Lung (tissue), 12 donors: ENCODE results near the gene STK16. TPM values are rescaled to one million over a fixed set of nuclear protein-coding genes. Genes with fewer than 3 reads are reported as not detected.
A peak's percentile ranks its signal among the peaks of the same experiment; 100 is the strongest.

Source experiments
- ATAC-seq: fragments of 200-7000 bp; cut with Tn5 transposase; one replicate; pipeline ENCODE4 v1.9.1; 2020; ENCODE audit warnings: moderate number of reproducible peaks; ENCODE audit not compliant: insufficient read depth, low FRiP score
- DNase-seq, 3 donors: peaks; one replicate each; pipeline ENCODE4 v3.0.0-alpha.2; 2013 to 2017
- H3K27ac ChIP-seq, 2 donors: one replicate each; pipeline ENCODE4 v1.5.1; 2013; ENCODE audit warnings: mild to moderate bottlenecking in 2 of 2, moderate library complexity in 2 of 2, control low read depth in 1 of 2, inconsistent platforms in 1 of 2, low read depth in 1 of 2, low read length in 1 of 2
- H3K27me3 ChIP-seq, 3 donors: one replicate each; pipeline ENCODE4 v1.5.1; 2013; ENCODE audit warnings: low read length in 2 of 3; ENCODE audit not compliant: control insufficient read depth in 3 of 3, insufficient read depth in 3 of 3
- H3K36me3 ChIP-seq, 4 donors: one replicate each; pipeline ENCODE4 v1.5.1; 2013; ENCODE audit warnings: low read length in 4 of 4, mild to moderate bottlenecking in 1 of 4, moderate library complexity in 1 of 4; ENCODE audit not compliant: control insufficient read depth in 4 of 4, insufficient read depth in 4 of 4
- H3K4me1 ChIP-seq, 5 donors: one replicate each; pipeline ENCODE4 v1.5.1; 2013; ENCODE audit warnings: low read length in 5 of 5, mild to moderate bottlenecking in 2 of 5, moderate library complexity in 1 of 5; ENCODE audit not compliant: control insufficient read depth in 5 of 5, insufficient read depth in 5 of 5
- H3K4me3 ChIP-seq: one replicate; pipeline ENCODE4 v1.5.1; 2013; ENCODE audit warnings: mild to moderate bottlenecking, control low read depth, moderate library complexity
- H3K9ac ChIP-seq, 2 donors: one replicate each; pipeline ENCODE4 v1.5.1; 2013; ENCODE audit warnings: low read length in 2 of 2, control low read depth in 1 of 2; ENCODE audit not compliant: insufficient read depth in 1 of 2
- H3K9me3 ChIP-seq, 4 donors: one replicate each; pipeline ENCODE4 v1.5.1; 2013; ENCODE audit warnings: low read length in 3 of 4, mild to moderate bottlenecking in 1 of 4, moderate library complexity in 1 of 4; ENCODE audit not compliant: control insufficient read depth in 4 of 4, insufficient read depth in 3 of 4
- WGBS, 2 donors: extraction: QIAGEN DNeasy Blood & Tissue Kit; methylation state at CpG; one replicate each; pipeline ENCODE4 v1.1.7; 2013; 5-methylcytosine and 5-hydroxymethylcytosine counted together
- polyA plus RNA-seq, 2 donors: library from polyadenylated mRNA; stranded (reverse); fragments of 200-250 nt; gene quantifications; one replicate each; pipeline ENCODE4 v1.2.1, GENCODE V29; 2013
- total RNA-seq, 2 donors: library from RNA; depleted of rRNA in 1 of 2; stranded (reverse); fragments of >200 nt in 1 of 2; gene quantifications; one replicate each; pipeline ENCODE4 v1.2.1, GENCODE V29; 2014 to 2021
- TF ChIP-seq, protein P1 (sequence below): IDR thresholded peaks from 2 replicates; pipeline ENCODE4 v1.5.1; 2012; ENCODE audit warnings: mild to moderate bottlenecking; ENCODE audit errors: control extremely low read depth, extremely low read depth
- donor health status: control.
- donor health status: control.
- donor health status: Bipolar disorder and iron deficiency.
- donor health status: healthy.
- donor health status: DM: yes; HTN: yes; CAD: no.

The STK16 gene
- total and polyA plus RNA-seq, 4 donors = 16.2 to 50.5 (median 25.4) TPM

DNA sequence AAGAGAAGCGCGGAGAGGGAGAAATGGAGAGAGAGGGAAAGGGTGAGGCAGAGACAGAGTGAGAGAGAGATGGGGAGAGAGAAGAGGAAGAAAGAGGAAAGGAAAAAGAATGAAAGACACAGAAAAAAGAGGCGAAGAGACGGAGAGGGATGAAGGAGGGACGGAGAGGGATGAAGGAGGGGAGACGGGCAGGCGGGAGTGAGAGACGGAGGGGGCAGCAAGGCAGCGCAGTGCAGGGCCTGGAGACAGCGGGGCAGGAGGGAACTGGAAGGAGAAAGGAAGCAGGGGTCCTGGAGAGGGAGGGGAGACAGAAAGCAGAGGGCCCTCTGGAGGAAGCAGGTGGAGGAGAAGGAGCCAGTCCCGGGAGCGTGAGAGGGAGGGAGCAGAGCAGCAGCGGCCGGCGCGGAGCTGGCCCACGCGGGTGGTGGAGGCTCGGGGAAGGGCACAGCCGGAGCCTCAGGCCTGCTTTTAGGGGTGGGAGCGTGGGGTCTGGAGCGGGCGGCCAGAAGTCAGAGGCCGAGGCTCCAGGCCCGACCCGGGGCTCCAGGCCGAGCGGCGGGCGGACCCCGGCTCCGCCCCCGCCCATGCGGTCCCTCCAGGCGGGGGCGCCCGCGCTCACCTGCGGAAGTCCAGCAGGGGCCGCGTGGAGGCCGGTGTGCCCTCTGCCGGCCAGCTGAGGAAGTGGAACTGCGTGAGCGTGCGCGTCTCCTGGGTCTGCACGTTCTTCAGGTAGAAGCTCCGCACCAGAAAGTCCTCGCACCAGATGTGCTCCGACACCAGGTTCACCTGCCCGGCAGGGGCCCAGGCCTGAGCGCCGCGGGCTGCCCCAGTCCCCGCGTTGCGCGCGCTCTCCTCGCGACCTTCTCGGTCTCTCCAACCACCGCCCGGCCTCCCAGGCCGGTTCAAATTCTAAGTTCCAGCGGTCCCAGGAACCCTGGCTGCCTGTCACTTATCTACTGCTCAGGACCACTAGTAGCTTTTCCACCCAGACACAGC lies 49.4 kb downstream of the STK16 start:
- Histone ChIP-seq H3K27ac (peak overlapping the region in 1 of 2 donors; percentile 63), H3K4me3 (peak overlapping the region; percentile 33), H3K9me3 (no peaks in the 10 kb centered on the region), H3K27me3 (peaks cover 0 to 8% (median 0%) of the 10 kb centered on the region in 3 donors), H3K4me1 (peaks cover 0 to 8% (median 4%) of the 10 kb centered on the region in 5 donors), H3K36me3 (no peaks in the 10 kb centered on the region), H3K9ac (peak overlapping the region in 1 of 2 donors; percentile 10)
- WGBS, 2 donors = 6% methylated on average over 45 to 67 of the region's 67 CpGs
- peak; percentile 79 to 88 (median 86) for DNase-seq
- TF ChIP-seq, protein P1, sequence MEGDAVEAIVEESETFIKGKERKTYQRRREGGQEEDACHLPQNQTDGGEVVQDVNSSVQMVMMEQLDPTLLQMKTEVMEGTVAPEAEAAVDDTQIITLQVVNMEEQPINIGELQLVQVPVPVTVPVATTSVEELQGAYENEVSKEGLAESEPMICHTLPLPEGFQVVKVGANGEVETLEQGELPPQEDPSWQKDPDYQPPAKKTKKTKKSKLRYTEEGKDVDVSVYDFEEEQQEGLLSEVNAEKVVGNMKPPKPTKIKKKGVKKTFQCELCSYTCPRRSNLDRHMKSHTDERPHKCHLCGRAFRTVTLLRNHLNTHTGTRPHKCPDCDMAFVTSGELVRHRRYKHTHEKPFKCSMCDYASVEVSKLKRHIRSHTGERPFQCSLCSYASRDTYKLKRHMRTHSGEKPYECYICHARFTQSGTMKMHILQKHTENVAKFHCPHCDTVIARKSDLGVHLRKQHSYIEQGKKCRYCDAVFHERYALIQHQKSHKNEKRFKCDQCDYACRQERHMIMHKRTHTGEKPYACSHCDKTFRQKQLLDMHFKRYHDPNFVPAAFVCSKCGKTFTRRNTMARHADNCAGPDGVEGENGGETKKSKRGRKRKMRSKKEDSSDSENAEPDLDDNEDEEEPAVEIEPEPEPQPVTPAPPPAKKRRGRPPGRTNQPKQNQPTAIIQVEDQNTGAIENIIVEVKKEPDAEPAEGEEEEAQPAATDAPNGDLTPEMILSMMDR = peak; percentile 99
- ATAC-seq = peak; percentile 96

DNA sequence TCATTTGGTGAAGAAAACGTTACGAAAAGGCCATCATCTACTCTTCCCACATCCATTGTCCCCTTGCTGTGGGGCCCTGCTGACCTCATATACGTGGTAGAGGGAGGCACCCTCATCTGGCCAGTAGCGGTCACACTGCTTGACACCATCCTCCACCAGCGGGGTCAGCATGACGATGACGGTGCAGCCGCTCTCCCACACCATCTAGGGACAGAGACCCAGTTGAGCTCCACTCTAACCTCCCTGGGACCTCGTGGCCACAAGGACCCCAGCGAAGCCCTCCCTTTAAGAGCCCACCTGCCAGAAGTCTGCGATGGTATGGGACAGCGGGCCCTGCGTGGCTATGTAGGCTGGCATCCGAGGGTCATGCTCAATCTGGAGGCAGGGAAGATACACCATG lies 50.9 kb downstream of the STK16 start:
- H3K9ac ChIP-seq = no peak overlapping the region
- TF ChIP-seq, protein P1 = no peak
- ATAC-seq = no peak
- peaks cover 0 to 17% (median 2%) of the 10 kb centered on the region in 3 donors for H3K27me3 ChIP-seq
- no peaks in the 10 kb centered on the region for H3K36me3 ChIP-seq
- peaks cover 0 to 4% (median 4%) of the 10 kb centered on the region in 5 donors for H3K4me1 ChIP-seq
- WGBS, 2 donors = 87 to 88% methylated on average over 14 of the region's 14 CpGs
- no peak overlapping the region for H3K4me3 ChIP-seq
- no peak overlapping the region for H3K27ac ChIP-seq
- H3K9me3 ChIP-seq = no peaks in the 10 kb centered on the region
- no peak for DNase-seq

DNA sequence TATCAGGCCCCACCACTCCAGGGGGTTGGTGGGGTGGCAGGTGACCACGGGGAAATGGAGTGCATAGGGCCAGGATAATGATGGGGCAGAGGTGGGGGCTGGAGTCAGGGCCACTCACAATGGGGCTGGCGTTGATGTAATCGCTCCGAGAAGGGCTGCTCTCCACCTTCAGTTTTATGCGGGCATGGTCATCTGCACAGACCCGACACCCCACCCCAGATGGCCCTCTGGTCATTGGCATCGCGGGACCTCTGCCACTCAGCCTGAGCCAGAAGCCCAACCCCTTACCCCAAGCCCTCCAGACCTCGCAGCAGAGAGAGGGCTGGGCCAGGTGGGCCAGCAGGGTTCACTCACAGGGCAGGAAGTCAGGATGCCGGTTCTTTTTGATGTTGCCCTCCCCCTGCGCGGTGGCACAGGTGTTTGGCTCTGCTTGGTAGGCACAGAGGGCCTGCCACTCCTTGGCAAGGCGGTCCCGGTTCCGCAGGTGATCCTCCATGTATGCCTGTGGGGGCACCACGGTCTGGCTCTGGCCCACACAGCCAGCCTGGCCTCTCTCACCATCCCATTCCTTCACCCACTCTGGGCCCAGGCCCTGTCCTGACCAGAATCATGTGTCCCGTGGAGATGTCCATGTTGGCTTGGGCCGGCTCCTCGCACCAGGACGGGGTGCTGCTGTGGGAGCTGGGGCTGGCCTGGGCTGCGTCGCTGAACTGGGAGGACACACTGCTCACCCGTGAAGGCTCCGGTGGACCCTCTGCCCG lies 51.5 kb downstream of the STK16 start:
- no peak overlapping the region for H3K27ac ChIP-seq
- DNase-seq (no peak), ATAC-seq (no peak)
- no peaks in the 10 kb centered on the region for H3K9me3 ChIP-seq
- H3K4me1 ChIP-seq = peaks cover 0 to 4% (median 4%) of the 10 kb centered on the region in 5 donors
- H3K4me3 ChIP-seq = no peak overlapping the region
- H3K36me3 ChIP-seq = no peaks in the 10 kb centered on the region
- H3K27me3 ChIP-seq = peaks cover 0 to 21% (median 2%) of the 10 kb centered on the region in 3 donors
- H3K9ac ChIP-seq = no peak overlapping the region
- TF ChIP-seq, protein P1 = no peak
- WGBS, 2 donors = 84 to 86% methylated on average over 25 of the region's 25 CpGs
